ENCODE measurements around the gene OVOL3.

The OVOL3 gene

DNA sequence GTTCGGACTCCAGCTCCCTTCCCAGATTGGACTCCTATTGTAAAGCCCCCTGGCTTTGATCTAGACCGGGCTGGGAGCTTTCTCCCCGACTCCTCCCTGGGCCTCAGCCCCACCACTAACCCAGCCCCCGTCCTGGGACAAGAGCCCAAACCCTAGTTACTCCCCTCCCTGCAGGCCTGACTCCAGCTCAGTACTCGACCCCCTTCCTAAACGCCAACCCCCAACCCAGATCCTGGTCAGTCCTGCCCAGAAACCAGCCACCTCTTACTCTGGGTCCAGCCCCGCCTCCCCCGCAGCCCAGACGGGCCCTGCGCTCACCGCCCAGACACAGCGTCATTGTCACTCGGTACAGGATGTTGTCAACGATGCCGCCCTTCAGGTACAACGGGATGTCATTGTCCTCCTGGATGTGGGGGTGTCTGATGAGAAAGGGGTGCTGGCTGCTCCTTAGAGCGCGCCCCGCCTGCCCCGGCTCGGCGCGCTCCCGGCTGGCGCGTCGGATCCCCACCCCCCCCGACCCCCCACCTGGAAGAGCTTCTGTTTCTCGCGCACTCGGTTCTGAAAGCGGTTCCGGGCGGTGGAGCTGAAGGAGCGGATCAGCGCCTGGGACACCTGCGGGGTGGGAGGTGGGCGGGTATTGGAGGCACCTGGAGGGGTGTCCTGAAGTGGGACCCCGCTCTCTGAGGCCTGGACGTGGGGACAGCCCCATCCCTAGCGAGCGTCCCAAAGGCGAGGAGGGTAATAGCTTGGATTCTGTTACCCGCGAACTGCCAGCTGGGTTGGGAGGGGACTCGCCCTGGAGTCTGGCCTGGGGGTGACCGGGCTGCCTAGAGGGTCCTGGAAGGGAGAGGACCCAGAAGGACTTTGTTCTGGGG lies 40.4 kb downstream of the OVOL3 start:
- H3K9me3 ChIP-seq (ENCODE audit: insufficient read depth, low read depth, low read length), result no peaks in the 10 kb centered on the region
- peaks cover 57% of the 10 kb centered on the region for H3K36me3 ChIP-seq (ENCODE audit: insufficient read depth, low read length)
- H3K27ac ChIP-seq (ENCODE audit: low read depth, low read length), result no peak overlapping the region
- no peaks in the 10 kb centered on the region for H3K27me3 ChIP-seq (ENCODE audit: insufficient read depth, low read length)
- H3K9ac ChIP-seq (ENCODE audit: low read depth, low read length), result 0 out of 2 replicates have a peak overlapping the region, but pooled peaks have one; percentile 14
- no peak overlapping the region for H3K4me3 ChIP-seq (ENCODE audit: low read length)
- WGBS, result 93% methylated on average over 38 of the region's 47 CpGs
- H3K4me1 ChIP-seq (ENCODE audit: insufficient read depth, low read length), result no peaks in the 10 kb centered on the region

DNA sequence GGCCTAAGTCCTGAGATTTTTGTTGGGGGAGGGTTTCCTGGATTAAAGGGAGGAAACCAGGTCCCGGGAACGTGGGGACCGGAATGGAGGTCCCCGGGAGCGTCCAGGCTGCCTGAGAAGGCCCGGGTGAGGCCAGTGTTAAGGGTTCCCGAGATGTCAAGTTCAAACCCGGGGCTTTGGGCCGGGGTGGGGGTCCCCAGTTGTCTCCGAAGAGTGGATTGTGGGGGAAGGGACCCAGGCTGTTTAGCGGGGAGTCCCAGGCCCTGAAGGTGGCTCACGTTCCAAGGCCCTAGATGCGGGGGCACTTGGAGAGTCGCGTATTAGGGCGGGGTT lies 41.0 kb downstream of the OVOL3 start:
- H3K27me3 ChIP-seq (ENCODE audit: insufficient read depth, low read length), result no peaks in the 10 kb centered on the region
- no peak overlapping the region for H3K9ac ChIP-seq (ENCODE audit: low read depth, low read length)
- H3K27ac ChIP-seq (ENCODE audit: low read depth, low read length), result no peak overlapping the region
- no peaks in the 10 kb centered on the region for H3K9me3 ChIP-seq (ENCODE audit: insufficient read depth, low read depth, low read length)
- WGBS, result 95% methylated on average over 16 of the region's 16 CpGs
- no peaks in the 10 kb centered on the region for H3K4me1 ChIP-seq (ENCODE audit: insufficient read depth, low read length)
- H3K4me3 ChIP-seq (ENCODE audit: low read length), result no peak overlapping the region
- H3K36me3 ChIP-seq (ENCODE audit: insufficient read depth, low read length), result peaks cover 51% of the 10 kb centered on the region

DNA sequence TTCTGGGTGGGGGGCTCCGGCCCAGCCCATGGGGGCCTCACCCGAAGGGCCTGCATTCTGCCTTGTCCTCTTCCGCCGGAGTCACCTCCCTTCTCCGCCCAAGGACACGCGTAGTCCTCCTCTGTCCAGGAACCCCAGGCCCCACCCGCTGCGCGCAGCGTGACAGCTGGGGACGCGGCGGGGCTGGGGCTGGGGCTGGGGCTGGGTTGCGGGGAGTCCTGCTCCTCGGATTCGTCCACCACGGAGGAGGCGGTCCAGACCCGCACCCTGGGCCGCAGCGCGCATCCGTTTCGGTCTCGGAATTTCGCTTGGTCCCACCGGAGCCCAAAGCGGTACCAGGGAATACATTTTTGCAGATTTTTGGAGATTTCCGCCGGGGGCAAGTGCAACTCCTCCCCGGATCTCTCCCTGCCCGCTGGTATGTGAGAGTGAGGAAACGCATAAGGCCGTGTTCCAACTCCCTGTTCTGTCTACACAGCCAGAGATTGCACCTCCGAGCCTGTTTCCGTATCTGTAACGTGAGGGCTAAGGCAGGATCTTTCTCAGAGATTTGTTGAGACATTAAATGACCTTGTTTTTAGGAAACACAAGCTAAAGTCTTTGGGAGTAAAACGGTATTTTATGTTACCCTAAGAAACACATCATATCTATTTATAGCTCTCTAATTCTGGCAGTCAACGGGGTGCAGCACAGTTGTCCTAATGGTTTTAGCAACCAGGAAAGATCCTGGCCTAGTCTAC lies 41.6 kb downstream of the OVOL3 start, which contains the start of gene COX7A1:
Gene COX7A1, minus strand, starts transcription at position 96 of the 740 bp plus-strand sequence. Its CDS starts 40 bp downstream, at position 56.
- Histone ChIP-seq H3K4me3 (ENCODE audit: low read length) (no peak within 1 kb of the TSS), H3K9ac (ENCODE audit: low read depth, low read length) (no peak within 1 kb of the TSS), H3K27me3 (ENCODE audit: insufficient read depth, low read length) (no peaks in the 10 kb centered on the region), H3K9me3 (ENCODE audit: insufficient read depth, low read depth, low read length) (no peaks in the 10 kb centered on the region), H3K36me3 (ENCODE audit: insufficient read depth, low read length) (peaks cover 47% of the 10 kb centered on the region), H3K27ac (ENCODE audit: low read depth, low read length) (no peak within 1 kb of the TSS), H3K4me1 (ENCODE audit: insufficient read depth, low read length) (no peaks in the 10 kb centered on the region)
- 96% methylated on average over 40 of the region's 40 CpGs for WGBS

DNA sequence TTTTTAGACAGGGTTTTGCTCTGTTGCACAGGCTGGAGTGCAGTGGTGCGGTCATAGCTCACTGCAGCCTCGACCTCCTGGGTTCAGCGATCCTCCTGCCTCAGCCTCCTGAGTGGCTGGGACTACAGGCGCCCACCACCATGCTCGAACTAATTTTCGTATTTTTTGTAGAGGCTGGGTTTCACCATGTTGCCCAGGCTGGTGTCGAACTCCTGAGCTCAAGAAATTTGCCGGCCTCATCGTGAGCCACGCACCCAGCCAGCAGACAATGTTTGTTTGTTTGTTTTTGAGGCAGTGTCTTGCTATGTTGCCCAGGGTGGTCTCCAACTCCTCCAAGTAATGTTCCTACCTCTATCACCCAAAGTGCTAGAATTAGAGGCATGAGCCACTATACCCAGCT lies 42.2 kb downstream of the OVOL3 start:
- Histone ChIP-seq H3K36me3 (ENCODE audit: insufficient read depth, low read length) (peaks cover 41% of the 10 kb centered on the region), H3K9ac (ENCODE audit: low read depth, low read length) (no peak overlapping the region), H3K9me3 (ENCODE audit: insufficient read depth, low read depth, low read length) (no peaks in the 10 kb centered on the region), H3K4me1 (ENCODE audit: insufficient read depth, low read length) (no peaks in the 10 kb centered on the region), H3K4me3 (ENCODE audit: low read length) (no peak overlapping the region), H3K27me3 (ENCODE audit: insufficient read depth, low read length) (no peaks in the 10 kb centered on the region), H3K27ac (ENCODE audit: low read depth, low read length) (no peak overlapping the region)
- WGBS, result 96% methylated on average over 10 of the region's 10 CpGs

DNA sequence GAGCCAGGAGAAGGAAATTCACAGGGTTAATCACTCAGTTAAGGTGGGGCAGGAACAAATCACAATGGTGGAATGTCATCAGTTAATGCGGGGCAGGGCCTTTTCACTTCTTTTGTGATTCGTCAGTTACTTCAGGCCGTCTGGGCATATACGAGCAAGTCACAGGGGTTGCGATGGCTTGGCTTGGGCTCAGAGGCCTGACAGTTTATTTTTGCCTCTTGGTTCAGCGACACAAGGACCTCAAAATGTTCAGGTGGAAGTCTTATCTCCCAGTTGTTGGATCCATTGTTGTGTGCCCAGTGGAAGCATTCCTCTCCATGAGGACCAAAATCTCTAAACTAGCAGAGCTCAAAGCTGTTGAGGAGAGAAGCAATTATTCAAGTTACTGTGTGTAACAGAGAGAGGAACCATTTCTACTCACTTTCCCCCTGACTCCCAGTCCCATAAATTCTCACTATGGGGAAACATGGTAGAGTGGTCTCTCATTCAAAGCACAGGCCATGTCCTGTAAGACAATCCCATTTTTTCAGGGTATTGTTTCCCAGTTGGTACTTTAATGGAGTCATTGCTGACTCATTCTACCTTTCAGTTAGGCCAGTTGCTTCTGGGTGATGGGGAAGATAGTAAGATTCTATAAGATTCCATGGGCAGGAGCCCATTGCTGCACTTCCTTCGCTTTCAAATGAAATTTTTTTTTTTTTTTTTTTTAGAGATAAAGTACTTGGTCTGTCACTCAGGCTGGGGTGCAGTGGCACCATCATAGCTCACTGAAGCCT lies 50.1 kb downstream of the OVOL3 start:
- Histone ChIP-seq H3K36me3 (ENCODE audit: insufficient read depth, low read length) (peaks cover 7% of the 10 kb centered on the region; the same call in 1 of the 2 replicates), H3K9ac (ENCODE audit: low read depth, low read length) (peak overlapping the region; percentile 5; the same call in 1 of the 2 replicates), H3K27ac (ENCODE audit: low read depth, low read length) (peak overlapping the region; percentile 59), H3K4me1 (ENCODE audit: insufficient read depth, low read length) (peaks cover 14% of the 10 kb centered on the region; the same call in 1 of the 2 replicates), H3K9me3 (ENCODE audit: insufficient read depth, low read depth, low read length) (no peaks in the 10 kb centered on the region), H3K4me3 (ENCODE audit: low read length) (no peak overlapping the region), H3K27me3 (ENCODE audit: insufficient read depth, low read length) (no peaks in the 10 kb centered on the region)
- WGBS, result 49% methylated on average over 7 of the region's 7 CpGs
